Panc1 (cell line): ENCODE measurements around the gene FZD4. TPM values are rescaled to one million over a fixed set of nuclear protein-coding genes. Genes with fewer than 3 reads are reported as not detected.

Experiments used
- ATAC-seq: fragments of 200-7000 bp; cut with Tn5 transposase; 2 replicates; pipeline ENCODE4 v1.9.1; 2020; ENCODE audit warnings: mild to moderate bottlenecking, moderate library complexity
- BruUV-seq: library from RNA; stranded (reverse); fragments of 400-500 nt; replicated peaks from 2 replicates; lab custom pipeline; 2021; lab: Mats Ljungman, UMichigan
- CTCF ChIA-PET: fragments of 300-600 bp; sonication (Branson Sonifier 250); formaldehyde crosslinking; loops from one replicate; lab custom pipeline; 2022; ENCODE audit warnings: antibody characterized with exemption; lab: Charles Lee
- POLR2A ChIA-PET: fragments of 300-600 bp; sonication (Branson Sonifier 250); formaldehyde crosslinking; loops from one replicate; lab custom pipeline; 2022; ENCODE audit warnings: antibody characterized with exemption; lab: Charles Lee
- DNase-seq: peaks from one replicate; pipeline ENCODE4 v3.0.0-alpha.2; 2010; ENCODE audit warnings: low read depth, low spot score
- H3K27ac ChIP-seq: 2 replicates; pipeline ENCODE4 v1.5.1; 2011; ENCODE audit warnings: mild to moderate bottlenecking, low read length, inconsistent platforms
- H3K27me3 ChIP-seq: fragments of 200-500 bp; sonication (Bioruptor generic); 2 replicates; pipeline ENCODE4 v1.6.0; 2014; ENCODE audit warnings: low read length, inconsistent platforms; ENCODE audit not compliant: control insufficient read depth, insufficient read depth
- H3K36me3 ChIP-seq: fragments of 200-500 bp; sonication (Bioruptor generic); 2 replicates; pipeline ENCODE4 v1.5.1; 2014; ENCODE audit warnings: inconsistent platforms, mild to moderate bottlenecking, low read length, moderate library complexity; ENCODE audit not compliant: control insufficient read depth, insufficient read depth
- H3K4me1 ChIP-seq: 2 replicates; pipeline ENCODE4 v1.5.1; 2011; ENCODE audit warnings: inconsistent platforms, mild to moderate bottlenecking, low read length, moderate library complexity; ENCODE audit not compliant: control insufficient read depth, insufficient read depth
- H3K4me3 ChIP-seq, 2 experiments: 2 replicates each; pipeline ENCODE4 v1.5.1; 2011 to 2012; ENCODE audit warnings: low read depth in 2 of 2, low read length in 2 of 2, mild to moderate bottlenecking in 2 of 2, inconsistent platforms in 1 of 2, moderate library complexity in 1 of 2
- H3K9me3 ChIP-seq: fragments of 200-500 bp; sonication (Bioruptor generic); 2 replicates; pipeline ENCODE4 v1.5.1; 2014; ENCODE audit warnings: low read depth, mild to moderate bottlenecking, inconsistent platforms, low read length, moderate library complexity; ENCODE audit not compliant: control insufficient read depth, insufficient read depth
- CTCF ChIP-seq: fragments of 450-650 bp; IDR thresholded peaks from 2 replicates; pipeline ENCODE4 v1.5.1; 2017; ENCODE audit warnings: mild to moderate bottlenecking
- POLR2AphosphoS5 ChIP-seq: IDR thresholded peaks from 2 replicates; pipeline ENCODE4 v1.6.1; 2012; ENCODE audit warnings: mild to moderate bottlenecking, low read depth, low read length, moderate library complexity
- REST ChIP-seq, 2 experiments: IDR thresholded peaks; 2 replicates each; pipeline ENCODE4 v1.6.1; 2011 to 2012; ENCODE audit warnings: low read depth in 2 of 2, control low read depth in 1 of 2, low read length in 1 of 2, mild to moderate bottlenecking in 1 of 2, moderate library complexity in 1 of 2; ENCODE audit not compliant: insufficient read depth in 1 of 2
- SIN3A ChIP-seq: IDR thresholded peaks from 2 replicates; pipeline ENCODE4 v1.6.1; 2012; ENCODE audit warnings: low read depth, mild to moderate bottlenecking, low read length, moderate library complexity, borderline replicate concordance; ENCODE audit not compliant: insufficient read depth
- TCF7L2 ChIP-seq: IDR thresholded peaks from 2 replicates; pipeline ENCODE4 v1.6.1; 2011; ENCODE audit warnings: mild to moderate bottlenecking, low read depth, low read length, inconsistent platforms
- in situ Hi-C: cut with HindIII; loops from 2 replicates; pipeline ENCODE4 v1.10.0; 2016; ENCODE audit warnings: low sequenced_read_pairs, low pct_unique_long_range_greater_than_20kb
- intact Hi-C: fragments of 100-400 bp; cut with micrococcal nuclease; formaldehyde crosslinking; loops from one replicate; pipeline ENCODE4 v1.10.0; 2022; ENCODE audit not compliant: unreplicated experiment
- total RNA-seq: library from RNA; stranded (reverse); gene quantifications from one replicate; pipeline ENCODE4 v1.2.1, GENCODE V29; 2021; ENCODE audit not compliant: unreplicated experiment

FZD4 gene
- total RNA-seq, 1 experiment from 2014 or later, result 11.1 TPM

GRCh38 chr11:86950661-86950995, 4.6 kb downstream of the FZD4 start:
- TF ChIP-seq POLR2AphosphoS5 (no peak), REST (IDR thresholded peaks at IDR 0.05; ENCODE audit: insufficient read depth in 1 of 2, low read depth in 2 of 2, low read length in 1 of 2) (no peak), SIN3A (no peak), TCF7L2 (no peak), CTCF (no peak)
- Histone ChIP-seq H3K27me3 (no peaks in the 10 kb centered on the region), H3K4me3 (no peak overlapping the region), H3K27ac (no peak overlapping the region), H3K9me3 (no peaks in the 10 kb centered on the region), H3K4me1 (0 out of 2 replicates have a peak, but pooled peaks cover 4% of the 10 kb centered on the region), H3K36me3 (no peaks in the 10 kb centered on the region; the same call in 1 of the 2 replicates)
- DNase-seq, result no peak
- CTCF ChIA-PET, result no interaction called here
- no TSS peak for BruUV-seq
- in situ Hi-C loops (no loop called here), intact Hi-C loops (no loop called here)
- POLR2A ChIA-PET, result no interaction called here
- no peak for ATAC-seq

- in situ Hi-C loops (no loop called here), intact Hi-C loops (loop anchor here (10.0 kb wide), 2 partner anchors 145 to 475 kb away; no protein-coding TSS in a partner anchor)
- no peak for DNase-seq
- no peak for ATAC-seq
- ChIA-PET POLR2A (no interaction called here), CTCF (no interaction called here)
- Histone ChIP-seq H3K27ac (no peak overlapping the region), H3K4me1 (0 out of 2 replicates have a peak, but pooled peaks cover 4% of the 10 kb centered on the region), H3K9me3 (no peaks in the 10 kb centered on the region), H3K36me3 (no peaks in the 10 kb centered on the region; the same call in 1 of the 2 replicates), H3K4me3 (no peak overlapping the region), H3K27me3 (no peaks in the 10 kb centered on the region)
- TF ChIP-seq REST (IDR thresholded peaks at IDR 0.05; ENCODE audit: insufficient read depth in 1 of 2, low read depth in 2 of 2, low read length in 1 of 2), result no peak
- no peak for TF ChIP-seq SIN3A
- TF ChIP-seq TCF7L2, result no peak
- no peak for TF ChIP-seq CTCF
- TF ChIP-seq POLR2AphosphoS5, result no peak
- BruUV-seq, result no TSS peak
Observed at GRCh38 chr11:86949995-86950660, 5.1 kb downstream of the FZD4 start.
